Duodenal mucosa (tissue), 2 donors: ENCODE results near the gene LRRC8D.
A peak's percentile ranks its signal among the peaks of the same experiment; 100 is the strongest.

Experiments
- H3K27ac ChIP-seq: one replicate; pipeline ENCODE4 v1.7.0; 2013; ENCODE audit warnings: low read depth, low read length
- H3K27me3 ChIP-seq, 2 donors: one replicate each; pipeline ENCODE4 v1.7.0; 2013; ENCODE audit warnings: low read length in 2 of 2, control low read depth in 1 of 2; ENCODE audit not compliant: insufficient read depth in 2 of 2, control insufficient read depth in 1 of 2
- H3K36me3 ChIP-seq, 2 donors: one replicate each; pipeline ENCODE4 v1.7.0; 2013; ENCODE audit warnings: low read length in 2 of 2, control low read depth in 1 of 2; ENCODE audit not compliant: insufficient read depth in 2 of 2, control insufficient read depth in 1 of 2
- H3K4me1 ChIP-seq, 2 donors: one replicate each; pipeline ENCODE4 v1.7.0; 2013; ENCODE audit warnings: low read length in 2 of 2, control low read depth in 1 of 2; ENCODE audit not compliant: insufficient read depth in 2 of 2, control insufficient read depth in 1 of 2
- H3K4me3 ChIP-seq, 2 donors: one replicate each; pipeline ENCODE4 v1.7.0; 2013; ENCODE audit warnings: low read length in 2 of 2, low read depth in 1 of 2
- H3K9ac ChIP-seq, 2 donors: one replicate each; pipeline ENCODE4 v1.7.0; 2013; ENCODE audit warnings: low read length in 2 of 2, low read depth in 1 of 2
- H3K9me3 ChIP-seq, 2 donors: one replicate each; pipeline ENCODE4 v1.7.0; 2013; ENCODE audit warnings: low read length in 2 of 2, control low read depth in 1 of 2; ENCODE audit not compliant: control insufficient read depth in 1 of 2

Gene LRRC8D

DNA sequence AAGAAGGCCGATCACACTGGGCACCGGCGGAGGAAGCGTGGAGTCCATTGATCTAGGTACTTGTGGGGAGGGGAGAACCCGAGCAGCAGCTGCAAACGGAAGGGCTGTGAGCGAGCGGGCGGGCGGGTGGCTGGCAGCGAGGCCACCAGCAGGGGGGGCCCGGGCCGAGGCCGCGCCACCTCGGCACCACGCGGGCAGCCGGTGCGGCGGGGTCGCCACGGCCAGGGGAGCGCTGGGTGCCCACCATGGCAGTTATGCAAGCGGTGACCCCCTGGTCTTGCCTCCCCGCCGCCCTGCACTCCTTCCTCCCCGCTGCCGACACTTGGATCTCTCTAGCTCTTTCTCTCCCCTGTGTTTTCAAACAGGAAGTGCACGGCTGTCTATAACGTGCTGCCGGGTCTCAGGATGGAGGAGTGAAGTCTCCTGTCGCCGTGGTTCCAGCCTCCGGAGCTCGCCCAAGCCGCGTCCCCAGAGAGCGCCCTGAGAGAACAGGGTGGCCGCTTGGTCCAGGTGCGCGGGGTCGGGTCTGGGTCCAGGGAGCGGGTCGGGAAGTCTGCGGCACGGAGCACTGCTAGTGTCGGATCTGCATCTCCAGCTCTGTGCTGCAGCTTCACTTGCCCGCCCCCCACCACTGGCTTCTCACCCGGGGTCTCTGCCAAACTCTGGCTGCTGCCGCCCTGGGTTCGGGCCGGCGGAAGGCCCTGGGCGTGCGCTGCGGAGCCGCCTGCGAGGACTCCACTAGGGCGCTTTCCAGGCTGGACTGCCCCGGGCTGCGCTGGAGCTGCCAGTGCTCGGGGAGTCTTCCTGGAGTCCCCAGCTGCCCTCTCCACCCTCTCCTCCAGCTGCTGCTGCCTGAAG lies 22.7 kb downstream of the LRRC8D start:
- H3K4me1 ChIP-seq = peaks cover 18 to 33% of the 10 kb centered on the region in 2 donors
- peaks cover 4% of the 10 kb centered on the region in 2 donors for H3K36me3 ChIP-seq
- H3K27me3 ChIP-seq = no peaks in the 10 kb centered on the region
- peak overlapping the region; percentile 36 for H3K27ac ChIP-seq
- no peaks in the 10 kb centered on the region for H3K9me3 ChIP-seq
- peak overlapping the region; percentile 90 to 92 for H3K4me3 ChIP-seq
- peak overlapping the region; percentile 65 to 83 for H3K9ac ChIP-seq

- Histone ChIP-seq H3K36me3 (peaks cover 4 to 11% of the 10 kb centered on the region in 2 donors), H3K27me3 (no peaks in the 10 kb centered on the region), H3K4me3 (peak overlapping the region; percentile 90 to 92), H3K9ac (peak overlapping the region; percentile 65 to 83), H3K4me1 (peaks cover 18 to 33% of the 10 kb centered on the region in 2 donors), H3K27ac (no peak overlapping the region), H3K9me3 (no peaks in the 10 kb centered on the region)
These were observed 23.5 kb downstream of the LRRC8D start for GRCh38 chr1:89844241-89844807.

- Histone ChIP-seq H3K9ac (no peak overlapping the region), H3K4me3 (peak overlapping the region; percentile 90 to 92), H3K27ac (no peak overlapping the region), H3K27me3 (no peaks in the 10 kb centered on the region), H3K36me3 (peaks cover 4 to 11% of the 10 kb centered on the region in 2 donors), H3K4me1 (peaks cover 18 to 33% of the 10 kb centered on the region in 2 donors), H3K9me3 (no peaks in the 10 kb centered on the region)
These were observed 24.0 kb downstream of the LRRC8D start for GRCh38 chr1:89844860-89845259.

DNA sequence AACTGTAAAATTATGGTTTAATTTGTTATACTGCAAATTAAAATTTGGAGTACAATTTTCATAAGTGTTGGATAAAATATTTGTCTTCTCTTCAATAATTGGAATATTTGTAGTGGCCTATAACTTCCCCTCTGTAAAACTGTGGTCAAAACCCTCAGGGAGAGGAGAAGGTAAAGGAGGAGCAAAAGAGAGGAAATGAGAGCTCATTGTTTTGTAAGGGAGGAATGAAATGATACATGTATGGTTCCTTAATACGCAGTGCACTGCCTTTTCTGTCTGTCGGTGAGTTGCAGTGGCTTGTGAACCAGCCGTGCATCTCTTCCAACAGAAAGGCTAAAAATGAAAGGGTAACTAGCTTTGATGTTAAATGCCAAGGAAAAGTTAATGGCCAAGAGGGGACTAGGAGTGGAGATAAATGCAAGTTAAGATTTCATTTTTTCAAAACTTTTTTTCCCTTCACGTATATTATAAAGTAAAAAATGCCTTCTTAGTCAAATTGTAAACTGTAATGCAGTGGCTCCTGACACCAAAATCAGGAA lies 26.4 kb downstream of the LRRC8D start:
- Histone ChIP-seq H3K4me3 (no peak overlapping the region), H3K27ac (no peak overlapping the region), H3K4me1 (peaks cover 18 to 20% of the 10 kb centered on the region in 2 donors), H3K36me3 (peaks cover 4 to 17% of the 10 kb centered on the region in 2 donors), H3K27me3 (no peaks in the 10 kb centered on the region), H3K9me3 (no peaks in the 10 kb centered on the region), H3K9ac (no peak overlapping the region)

GRCh38 chr1:89850844-89851415 lies 30.1 kb downstream of the LRRC8D start:
- H3K36me3 ChIP-seq = peaks cover 4 to 23% of the 10 kb centered on the region in 2 donors
- no peak overlapping the region for H3K27ac ChIP-seq
- H3K9ac ChIP-seq = no peak overlapping the region
- peaks cover 0 to 3% of the 10 kb centered on the region in 2 donors for H3K4me1 ChIP-seq
- no peaks in the 10 kb centered on the region for H3K9me3 ChIP-seq
- no peaks in the 10 kb centered on the region for H3K27me3 ChIP-seq
- H3K4me3 ChIP-seq = no peak overlapping the region

GRCh38 chr1:89854140-89854539 lies 33.3 kb downstream of the LRRC8D start:
- no peaks in the 10 kb centered on the region for H3K4me1 ChIP-seq
- H3K9ac ChIP-seq = no peak overlapping the region
- no peak overlapping the region for H3K27ac ChIP-seq

DNA sequence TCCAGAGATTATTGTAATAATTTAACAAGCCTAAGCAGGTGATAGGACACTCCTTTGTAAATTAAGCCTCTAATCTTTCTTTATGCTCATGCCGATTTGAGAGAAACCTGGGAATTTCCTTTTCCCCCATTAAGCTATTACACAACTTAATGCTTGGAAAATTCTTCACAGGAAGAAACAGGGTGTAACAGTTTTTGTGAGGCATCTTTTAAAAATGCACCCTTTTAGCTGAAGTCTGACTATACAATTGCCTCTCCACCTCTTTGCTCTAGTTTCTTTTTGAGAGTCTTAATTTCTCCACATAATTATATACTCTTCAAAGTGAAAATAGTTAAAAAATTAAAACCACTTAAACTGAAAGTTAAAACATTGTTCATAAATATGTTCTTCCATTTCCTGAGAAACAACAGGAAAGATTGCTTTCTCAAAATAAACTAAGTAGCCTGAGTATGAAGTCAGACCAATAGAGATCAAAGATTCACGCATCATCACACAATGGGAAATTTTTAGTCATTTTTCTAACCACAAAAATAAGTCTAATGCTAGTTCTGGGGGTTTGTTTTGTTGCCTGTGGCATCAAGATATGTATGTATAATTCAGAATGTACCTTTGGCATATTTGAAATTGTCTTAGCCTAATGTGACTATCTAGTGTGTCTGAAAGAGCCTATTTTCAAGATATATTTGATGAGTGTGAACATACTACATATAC lies 34.7 kb downstream of the LRRC8D start:
- Histone ChIP-seq H3K9me3 (no peaks in the 10 kb centered on the region), H3K36me3 (peaks cover 0 to 12% of the 10 kb centered on the region in 2 donors), H3K9ac (no peak overlapping the region), H3K4me3 (no peak overlapping the region), H3K4me1 (no peaks in the 10 kb centered on the region), H3K27me3 (no peaks in the 10 kb centered on the region), H3K27ac (no peak overlapping the region)

More at GRCh38 chr1:89854140-89854539, 33.3 kb downstream of the LRRC8D start:
- peaks cover 0 to 14% of the 10 kb centered on the region in 2 donors for H3K36me3 ChIP-seq
- H3K9me3 ChIP-seq = no peaks in the 10 kb centered on the region
- H3K27me3 ChIP-seq = no peaks in the 10 kb centered on the region
- no peak overlapping the region for H3K4me3 ChIP-seq

- peaks cover 0 to 10% of the 10 kb centered on the region in 2 donors for H3K4me1 ChIP-seq
These were observed 42.5 kb downstream of the LRRC8D start for GRCh38 chr1:89863165-89863830.

DNA sequence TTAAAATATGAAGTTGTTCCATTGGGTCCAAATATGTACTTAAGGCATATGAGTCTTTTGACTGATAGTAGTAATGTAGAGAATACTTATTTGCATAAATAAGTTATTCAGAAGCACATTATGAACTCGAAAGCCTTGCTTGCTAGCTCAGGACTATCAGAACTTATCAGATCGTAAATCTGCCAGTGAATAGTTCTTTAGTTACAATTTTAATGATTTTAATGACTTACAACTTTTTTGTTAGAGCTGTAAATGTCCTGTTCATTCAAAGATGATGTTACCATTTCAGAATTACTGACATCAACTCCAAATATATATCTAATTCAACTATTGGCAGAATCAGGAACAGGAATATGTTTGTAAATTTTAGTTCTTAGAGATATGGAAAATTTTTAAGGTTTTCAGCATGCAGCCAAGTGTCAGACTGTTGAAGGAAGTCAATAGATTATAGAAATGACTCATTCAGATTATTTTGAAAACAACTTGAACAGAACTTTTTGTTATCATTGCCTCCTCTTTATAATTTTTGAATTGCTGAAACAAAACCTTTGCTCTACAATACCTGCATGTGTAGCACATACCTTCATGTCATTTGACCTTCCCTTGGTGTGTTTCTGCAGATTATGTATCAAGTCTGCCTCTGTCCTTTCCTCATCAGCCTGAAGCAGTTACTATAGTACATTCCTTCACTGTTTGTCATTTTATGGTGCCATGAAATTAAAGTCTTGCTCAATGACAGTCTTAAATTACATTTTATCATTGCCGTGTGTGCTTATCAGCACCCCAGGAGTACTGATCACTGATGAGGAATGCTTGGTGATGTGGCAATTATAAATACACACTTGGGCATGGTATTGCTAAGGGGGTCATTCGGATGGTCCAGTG lies 44.9 kb downstream of the LRRC8D start:
- no peak overlapping the region for H3K27ac ChIP-seq
- H3K36me3 ChIP-seq = peaks cover 0 to 3% of the 10 kb centered on the region in 2 donors
- H3K4me3 ChIP-seq = no peak overlapping the region
- peaks cover 0 to 10% of the 10 kb centered on the region in 2 donors for H3K4me1 ChIP-seq
- H3K9me3 ChIP-seq = no peaks in the 10 kb centered on the region
- no peaks in the 10 kb centered on the region for H3K27me3 ChIP-seq
- H3K9ac ChIP-seq = no peak overlapping the region

More at GRCh38 chr1:89863165-89863830, 42.5 kb downstream of the LRRC8D start:
- Histone ChIP-seq H3K27me3 (no peaks in the 10 kb centered on the region), H3K27ac (no peak overlapping the region), H3K9me3 (no peaks in the 10 kb centered on the region), H3K4me3 (no peak overlapping the region), H3K9ac (no peak overlapping the region), H3K36me3 (peaks cover 0 to 3% of the 10 kb centered on the region in 2 donors)
